ENCODE measurements around the gene ARHGAP15.

ARHGAP15 gene

DNA sequence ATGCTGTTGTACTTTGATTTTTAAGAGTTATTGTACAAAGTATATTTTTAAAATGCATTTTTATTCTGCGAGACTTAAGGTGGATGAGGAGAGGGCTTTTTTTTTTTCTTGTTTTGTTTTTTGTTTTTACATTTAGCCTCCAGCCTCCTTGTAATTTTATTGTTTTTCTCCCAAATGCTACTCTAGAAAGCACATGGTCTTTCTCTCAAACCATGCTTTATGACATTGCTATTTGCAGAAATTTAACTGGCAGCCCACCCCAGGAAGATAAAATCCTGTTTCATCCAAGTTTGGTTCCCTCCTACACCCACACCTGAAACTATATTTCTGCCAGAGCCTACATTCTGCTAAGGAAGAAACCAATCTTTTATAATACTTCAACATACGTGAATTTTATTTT is 184.6 kb downstream of the ARHGAP15 start:
- TF ChIP-seq, protein P1, sequence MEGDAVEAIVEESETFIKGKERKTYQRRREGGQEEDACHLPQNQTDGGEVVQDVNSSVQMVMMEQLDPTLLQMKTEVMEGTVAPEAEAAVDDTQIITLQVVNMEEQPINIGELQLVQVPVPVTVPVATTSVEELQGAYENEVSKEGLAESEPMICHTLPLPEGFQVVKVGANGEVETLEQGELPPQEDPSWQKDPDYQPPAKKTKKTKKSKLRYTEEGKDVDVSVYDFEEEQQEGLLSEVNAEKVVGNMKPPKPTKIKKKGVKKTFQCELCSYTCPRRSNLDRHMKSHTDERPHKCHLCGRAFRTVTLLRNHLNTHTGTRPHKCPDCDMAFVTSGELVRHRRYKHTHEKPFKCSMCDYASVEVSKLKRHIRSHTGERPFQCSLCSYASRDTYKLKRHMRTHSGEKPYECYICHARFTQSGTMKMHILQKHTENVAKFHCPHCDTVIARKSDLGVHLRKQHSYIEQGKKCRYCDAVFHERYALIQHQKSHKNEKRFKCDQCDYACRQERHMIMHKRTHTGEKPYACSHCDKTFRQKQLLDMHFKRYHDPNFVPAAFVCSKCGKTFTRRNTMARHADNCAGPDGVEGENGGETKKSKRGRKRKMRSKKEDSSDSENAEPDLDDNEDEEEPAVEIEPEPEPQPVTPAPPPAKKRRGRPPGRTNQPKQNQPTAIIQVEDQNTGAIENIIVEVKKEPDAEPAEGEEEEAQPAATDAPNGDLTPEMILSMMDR (IDR thresholded peaks at IDR 0.05; ENCODE audit: extremely low read depth, missing control alignments) = no peak
- no peak for DNase-seq (ENCODE audit: low spot score)

DNA sequence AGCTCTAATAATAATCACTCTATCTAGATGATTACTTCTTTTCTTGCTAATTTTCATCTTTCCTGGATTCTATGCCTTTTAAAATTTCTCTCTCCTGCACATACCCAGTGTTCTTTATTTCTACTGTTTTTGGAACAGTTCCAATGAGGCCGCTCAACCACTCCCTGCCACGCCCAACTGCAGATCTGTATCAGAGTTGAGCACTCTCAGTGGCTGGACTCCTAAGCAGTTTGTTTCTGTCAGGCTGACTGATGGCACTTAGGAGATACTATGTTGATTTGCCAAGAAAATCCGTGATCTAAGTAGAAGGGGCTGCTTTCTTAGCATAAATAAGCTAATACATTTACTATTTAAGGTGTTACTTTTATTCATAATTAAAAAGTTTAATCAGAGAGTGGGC is 192.8 kb downstream of the ARHGAP15 start:
- no peak for DNase-seq (ENCODE audit: low spot score)
- TF ChIP-seq, protein P1 (IDR thresholded peaks at IDR 0.05; ENCODE audit: extremely low read depth, missing control alignments) = no peak

DNA sequence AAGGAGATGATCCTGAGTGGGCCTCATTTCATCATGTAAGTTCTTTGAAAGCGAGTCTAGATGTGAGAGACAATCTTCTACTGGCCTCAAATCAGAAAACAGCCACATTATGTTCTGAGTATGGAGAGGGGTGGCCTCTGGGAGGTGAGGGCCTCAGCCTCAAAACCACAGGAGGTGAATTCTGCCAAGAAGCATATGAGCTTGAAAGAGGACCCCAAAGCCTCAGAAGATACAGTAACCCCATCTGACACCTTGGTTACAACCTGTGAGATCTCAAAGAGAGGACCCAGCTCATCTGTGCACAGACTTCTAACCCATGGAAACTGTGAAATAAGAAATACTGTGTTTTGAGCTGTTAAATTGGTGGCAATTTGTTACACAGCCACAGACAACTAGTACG is 200.1 kb downstream of the ARHGAP15 start:
- TF ChIP-seq, protein P1 (IDR thresholded peaks at IDR 0.05; ENCODE audit: extremely low read depth, missing control alignments) = no peak
- no peak for DNase-seq (ENCODE audit: low spot score)

DNA sequence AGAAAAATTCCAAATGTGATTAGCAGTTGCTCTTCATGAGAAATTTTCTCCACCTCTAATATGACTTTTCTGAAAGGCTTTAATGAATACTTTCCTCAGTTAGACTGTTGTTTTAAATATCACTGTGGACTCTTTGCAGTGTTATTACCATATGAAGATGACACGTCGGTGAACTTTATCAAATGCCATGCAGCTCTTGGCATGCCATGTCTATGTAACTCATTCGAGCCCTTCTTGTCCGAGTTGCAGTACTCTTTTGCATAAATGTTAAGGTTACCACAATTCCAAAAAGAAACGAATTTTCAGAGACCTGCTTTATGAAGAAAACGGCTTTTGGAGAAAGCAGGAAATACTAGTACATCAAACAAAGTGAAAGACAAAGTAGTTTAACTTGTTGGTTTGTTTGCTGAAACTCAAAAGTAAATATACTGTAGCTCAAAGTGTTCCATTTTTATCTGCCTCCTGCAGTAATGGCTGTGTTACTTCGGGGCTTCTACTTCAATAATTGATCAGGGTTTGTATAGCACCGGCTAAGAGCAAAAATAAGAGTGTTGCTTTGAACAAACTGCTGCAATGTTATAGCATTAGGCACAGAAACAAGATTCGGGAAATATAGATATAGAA is 204.1 kb downstream of the ARHGAP15 start:
- TF ChIP-seq, protein P1 (IDR thresholded peaks at IDR 0.05; ENCODE audit: extremely low read depth, missing control alignments) = no peak

DNA sequence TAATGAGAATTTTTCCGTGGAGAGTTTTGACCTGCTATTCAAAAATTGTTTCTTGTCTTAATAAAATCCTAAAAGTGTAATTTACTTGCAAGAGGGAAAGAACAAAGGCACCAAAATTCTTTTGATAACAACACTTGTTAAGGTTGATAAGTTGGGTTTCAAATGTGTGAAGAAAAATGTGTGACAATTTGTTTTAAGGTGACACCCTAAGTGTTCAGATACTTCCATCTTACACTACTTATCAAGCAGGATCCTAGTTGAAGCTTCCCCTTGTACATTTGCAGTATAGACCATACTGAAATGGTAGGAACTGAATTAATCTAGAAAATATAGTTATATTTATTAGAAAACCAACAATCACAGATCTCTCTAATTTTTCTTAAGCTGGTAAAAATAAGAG is 204.6 kb downstream of the ARHGAP15 start:
- no peak for DNase-seq (ENCODE audit: low spot score)
- TF ChIP-seq, protein P1 (IDR thresholded peaks at IDR 0.05; ENCODE audit: extremely low read depth, missing control alignments) = no peak

More for the DNA sequence above, 204.1 kb downstream of the ARHGAP15 start:
- DNase-seq (ENCODE audit: low spot score) = no peak

DNA sequence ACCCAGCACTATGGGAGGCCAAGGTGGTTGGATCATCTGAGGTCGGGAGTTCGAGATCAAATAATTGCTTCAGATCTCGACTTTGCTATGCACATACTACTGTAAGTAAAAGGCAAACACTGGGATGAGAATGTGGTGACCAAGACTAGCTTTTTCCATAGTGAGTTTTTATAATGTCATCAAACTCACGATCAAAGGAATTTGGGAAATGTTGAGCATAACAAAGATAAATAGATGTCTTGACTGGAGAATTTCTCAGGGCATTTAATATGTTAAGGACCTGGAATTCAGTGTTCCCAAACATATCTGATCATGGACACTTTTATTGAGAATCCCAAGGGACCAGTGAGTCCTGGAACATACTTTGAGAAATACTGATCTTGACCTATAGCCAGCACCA is 205.6 kb downstream of the ARHGAP15 start:
- no peak for DNase-seq (ENCODE audit: low spot score)
- TF ChIP-seq, protein P1 (IDR thresholded peaks at IDR 0.05; ENCODE audit: extremely low read depth, missing control alignments) = no peak

DNA sequence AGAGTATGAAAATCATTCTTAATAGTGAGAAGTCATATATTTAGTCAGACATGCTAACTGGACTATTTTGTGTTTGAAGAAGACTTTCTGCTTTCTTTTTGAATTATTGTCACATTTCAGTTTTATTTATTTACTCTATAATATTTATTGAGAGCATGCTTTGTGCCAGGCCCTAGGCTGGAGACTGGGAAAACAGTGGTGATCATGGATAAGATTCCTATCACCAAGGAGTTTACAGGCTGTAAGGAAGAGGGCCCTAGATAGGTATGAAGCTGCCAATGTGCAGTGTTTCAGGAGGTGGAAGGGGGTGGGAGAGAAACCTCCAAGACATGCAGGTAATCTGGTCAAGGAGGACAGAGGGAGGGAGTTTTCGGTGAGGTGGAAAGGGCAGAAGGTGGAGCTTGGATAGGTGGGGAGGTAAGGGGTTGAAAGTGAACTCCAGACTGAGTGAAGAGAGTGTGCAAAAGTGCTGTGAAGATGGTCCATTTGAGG is 207.5 kb downstream of the ARHGAP15 start:
- no peak for DNase-seq (ENCODE audit: low spot score)
- TF ChIP-seq, protein P1 (IDR thresholded peaks at IDR 0.05; ENCODE audit: extremely low read depth, missing control alignments) = no peak
